Measurements from ENCODE around the gene GFOD1.
"Not testable (repeated sequence)": the region's sequence is repeated elsewhere in the genome, so short reads cannot be mapped to it uniquely, and the experiment has no call there.

Gene GFOD1

DNA sequence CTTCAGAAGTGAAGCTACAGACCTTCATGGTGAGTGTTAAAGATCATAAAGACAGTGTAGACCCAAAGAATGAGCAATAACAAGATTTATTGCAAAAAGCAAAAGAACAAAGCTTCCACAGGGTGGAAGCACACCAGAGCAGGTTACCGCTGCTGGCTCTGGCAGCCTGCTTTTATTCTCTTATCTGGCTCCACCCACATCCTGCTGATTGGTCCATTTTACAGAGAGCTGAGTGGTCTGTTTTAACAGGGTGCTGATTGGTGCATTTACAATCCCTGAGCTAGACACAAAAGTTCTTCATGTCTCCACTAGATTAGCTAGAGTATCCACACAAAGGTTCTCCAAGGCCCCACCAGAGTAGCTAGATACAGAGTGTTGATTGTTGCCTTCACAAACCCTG is 23.0 kb upstream of the GFOD1 start:
- peaks cover 21% of the 10 kb centered on the region for H3K27me3 ChIP-seq (replicated peaks; ENCODE audit: control insufficient read depth, insufficient read depth, low read length)
- not testable (repeated sequence) for H3K36me3 ChIP-seq (ENCODE audit: control insufficient read depth, insufficient read depth, low read length, severe bottlenecking); H3K9ac ChIP-seq (ENCODE audit: low read length); H3K9me3 ChIP-seq (ENCODE audit: control insufficient read depth, low read length); H3K4me3 ChIP-seq (ENCODE audit: low read length); DNase-seq (ENCODE audit: low read depth)
- H3K4me1 ChIP-seq (ENCODE audit: control insufficient read depth, insufficient read depth, low read length) = peaks cover 27% of the 10 kb centered on the region

DNA sequence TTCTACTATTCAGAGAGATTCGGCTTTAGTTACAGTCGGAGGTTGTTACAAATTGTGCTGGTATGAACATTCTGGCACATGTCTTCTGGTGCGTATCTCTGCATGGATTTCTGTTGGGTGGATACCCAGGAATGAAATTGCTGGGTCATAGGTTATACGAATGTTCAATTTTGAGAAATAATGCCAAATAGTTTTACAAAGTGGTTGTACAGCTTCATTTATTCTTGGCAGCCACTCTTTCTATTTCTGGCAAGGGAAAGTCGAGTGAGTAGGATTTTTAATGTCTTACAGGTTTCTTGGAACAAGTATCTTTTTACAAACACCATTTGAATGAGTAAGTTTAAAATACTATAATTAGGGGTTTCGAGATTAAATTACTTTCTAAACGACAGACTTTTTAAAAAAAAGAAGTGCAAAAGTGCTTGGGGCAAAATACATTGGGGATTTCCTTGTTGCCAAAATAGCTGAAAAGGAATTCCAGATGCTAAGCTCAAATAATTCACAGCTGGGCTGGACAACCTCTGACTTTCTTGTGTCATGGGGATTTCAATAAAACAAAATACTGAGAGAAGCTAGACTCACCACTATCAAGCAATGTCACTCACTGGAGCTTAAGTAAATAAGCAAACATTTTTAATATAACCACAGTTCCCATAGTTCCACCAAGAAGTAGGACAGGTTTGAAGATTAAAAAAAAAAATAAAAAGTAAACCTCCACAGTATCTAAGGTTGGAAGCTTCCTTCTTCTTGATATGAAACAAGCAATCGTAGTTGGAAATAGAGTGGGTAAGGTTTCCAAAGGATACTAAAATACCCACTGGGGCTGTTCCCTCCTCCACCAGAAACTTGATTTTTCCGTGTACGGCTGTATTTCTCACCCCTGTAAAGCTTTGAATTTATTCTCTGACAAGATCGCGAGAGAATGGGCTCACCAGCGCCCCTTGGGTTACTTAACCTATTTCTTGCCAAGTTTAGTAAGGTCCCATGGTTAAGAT is 21.6 kb upstream of the GFOD1 start:
- H3K4me1 ChIP-seq (ENCODE audit: control insufficient read depth, insufficient read depth, low read length) = peaks cover 27% of the 10 kb centered on the region

DNA sequence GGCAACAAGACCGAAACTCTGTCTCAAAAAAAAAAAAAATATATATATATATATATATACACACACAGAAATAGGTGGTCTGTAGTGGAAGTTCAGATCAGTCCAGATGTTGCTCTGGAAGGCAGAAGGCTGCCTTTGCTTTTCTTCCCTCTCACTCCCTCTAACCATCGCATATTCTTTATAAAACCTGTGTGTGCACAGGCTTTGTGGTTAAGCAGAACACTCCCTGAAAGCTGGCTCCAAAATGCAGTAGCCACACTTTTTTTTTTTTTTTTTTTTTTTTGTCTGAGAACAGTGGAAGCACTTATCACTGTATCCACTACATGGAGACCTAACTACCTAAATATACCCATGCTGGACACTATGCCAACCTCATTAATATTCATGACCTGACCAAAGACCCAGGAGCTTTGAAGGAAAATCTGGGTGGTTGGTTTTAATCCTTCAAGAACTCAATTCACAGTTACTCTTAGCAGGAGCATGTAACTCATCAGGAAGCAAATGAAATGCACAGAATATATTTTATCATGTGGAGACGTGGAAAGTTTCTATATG is 20.0 kb upstream of the GFOD1 start:
- no peaks in the 10 kb centered on the region for H3K9me3 ChIP-seq (ENCODE audit: control insufficient read depth, low read length)
- peaks cover 3% of the 10 kb centered on the region for H3K27me3 ChIP-seq (replicated peaks; ENCODE audit: control insufficient read depth, insufficient read depth, low read length)
- no peaks in the 10 kb centered on the region for H3K36me3 ChIP-seq (ENCODE audit: control insufficient read depth, insufficient read depth, low read length, severe bottlenecking)
- H3K4me1 ChIP-seq (ENCODE audit: control insufficient read depth, insufficient read depth, low read length) = peaks cover 27% of the 10 kb centered on the region
- H3K4me3 ChIP-seq (ENCODE audit: low read length) = no peak overlapping the region
- no peak for DNase-seq (ENCODE audit: low read depth)
- no peak overlapping the region for H3K9ac ChIP-seq (ENCODE audit: low read length)

More for the DNA sequence above, 21.6 kb upstream of the GFOD1 start:
- Histone ChIP-seq H3K36me3 (ENCODE audit: control insufficient read depth, insufficient read depth, low read length, severe bottlenecking) (no peaks in the 10 kb centered on the region), H3K4me3 (ENCODE audit: low read length) (peak overlapping the region; percentile 49), H3K9me3 (ENCODE audit: control insufficient read depth, low read length) (no peaks in the 10 kb centered on the region), H3K9ac (ENCODE audit: low read length) (peak overlapping the region; percentile 42), H3K27me3 (replicated peaks; ENCODE audit: control insufficient read depth, insufficient read depth, low read length) (peaks cover 10% of the 10 kb centered on the region)
- DNase-seq (ENCODE audit: low read depth) = peak; percentile 89

DNA sequence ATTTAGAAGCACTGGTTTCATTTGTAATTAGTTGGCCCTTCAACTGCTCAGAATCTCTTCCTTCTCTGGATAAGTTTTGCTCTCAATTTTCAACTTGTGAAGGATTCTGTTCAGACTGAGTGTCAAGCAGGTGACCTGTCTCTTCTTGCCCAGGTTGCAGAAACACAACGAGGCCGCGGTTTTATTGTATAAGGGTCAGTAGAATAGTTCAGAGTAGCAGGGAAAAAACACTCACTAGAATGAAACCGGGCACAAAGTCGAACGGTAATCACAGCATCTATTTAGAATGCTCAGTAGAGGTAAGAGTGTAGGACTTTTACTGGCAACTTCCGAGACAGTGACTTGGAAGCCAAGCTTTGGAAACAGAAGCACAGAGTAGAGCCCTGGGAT is 17.9 kb upstream of the GFOD1 start:
- H3K9me3 ChIP-seq (ENCODE audit: control insufficient read depth, low read length) = no peaks in the 10 kb centered on the region
- H3K36me3 ChIP-seq (ENCODE audit: control insufficient read depth, insufficient read depth, low read length, severe bottlenecking) = no peaks in the 10 kb centered on the region
- peaks cover 3% of the 10 kb centered on the region for H3K27me3 ChIP-seq (replicated peaks; ENCODE audit: control insufficient read depth, insufficient read depth, low read length)
- H3K4me3 ChIP-seq (ENCODE audit: low read length) = no peak overlapping the region
- no peak for DNase-seq (ENCODE audit: low read depth)
- no peak overlapping the region for H3K9ac ChIP-seq (ENCODE audit: low read length)
- H3K4me1 ChIP-seq (ENCODE audit: control insufficient read depth, insufficient read depth, low read length) = peaks cover 16% of the 10 kb centered on the region

DNA sequence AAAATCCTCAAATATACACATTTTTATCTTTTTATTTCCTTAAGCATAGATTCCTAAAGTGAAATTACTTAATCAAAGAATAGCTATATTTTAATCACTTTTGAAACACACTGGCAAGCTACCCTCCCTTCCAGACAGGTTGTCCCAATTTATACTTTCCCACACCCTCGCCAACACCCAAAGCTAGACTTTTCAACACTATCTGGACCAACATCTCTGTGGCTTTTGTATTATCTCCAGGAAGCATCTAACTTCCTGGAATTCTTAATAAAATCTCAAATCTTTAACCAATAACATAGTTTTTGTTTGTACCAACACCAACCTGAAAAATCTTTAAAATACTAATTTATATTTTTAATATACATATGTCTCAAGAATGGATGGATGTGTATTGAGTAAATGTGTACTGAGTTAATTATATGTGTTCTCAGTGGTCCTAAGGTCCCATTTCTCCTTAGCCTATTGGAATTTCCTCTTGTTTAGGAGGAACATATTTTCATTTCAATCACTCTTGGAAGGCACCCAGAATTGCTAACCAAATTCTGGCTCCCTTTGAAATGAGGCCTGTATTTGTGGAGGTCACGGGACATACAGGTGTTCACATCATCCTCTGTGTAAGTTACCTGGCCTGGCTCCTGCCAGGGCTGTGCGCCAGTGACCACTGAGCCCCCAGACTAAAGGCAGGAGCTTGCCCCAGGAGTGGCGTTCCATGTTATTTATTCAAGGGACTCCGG is 17.4 kb upstream of the GFOD1 start:
- Histone ChIP-seq H3K27me3 (replicated peaks; ENCODE audit: control insufficient read depth, insufficient read depth, low read length) (peaks cover 3% of the 10 kb centered on the region), H3K4me1 (ENCODE audit: control insufficient read depth, insufficient read depth, low read length) (peaks cover 14% of the 10 kb centered on the region), H3K36me3 (ENCODE audit: control insufficient read depth, insufficient read depth, low read length, severe bottlenecking) (no peaks in the 10 kb centered on the region), H3K4me3 (ENCODE audit: low read length) (no peak overlapping the region), H3K9ac (ENCODE audit: low read length) (no peak overlapping the region), H3K9me3 (ENCODE audit: control insufficient read depth, low read length) (no peaks in the 10 kb centered on the region)
- no peak for DNase-seq (ENCODE audit: low read depth)

DNA sequence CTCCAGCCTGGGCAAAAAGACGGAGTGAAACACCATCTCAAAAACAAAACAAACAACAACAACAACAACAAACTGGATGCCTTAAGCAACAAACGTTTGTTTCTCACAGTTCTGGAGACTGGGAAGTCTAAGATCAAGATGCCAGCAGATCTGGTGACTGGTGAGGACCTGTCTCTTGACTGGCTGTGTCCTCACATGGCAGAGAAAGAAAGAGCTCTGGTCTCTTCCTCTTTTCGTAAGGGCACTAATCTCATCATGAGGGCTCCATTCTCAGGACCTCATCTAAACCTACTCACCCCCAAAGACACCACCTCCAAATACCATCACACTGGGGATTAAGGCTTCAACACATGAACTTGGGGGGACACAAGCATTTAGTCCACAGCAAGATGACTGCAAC is 13.5 kb upstream of the GFOD1 start:
- Histone ChIP-seq H3K27me3 (replicated peaks; ENCODE audit: control insufficient read depth, insufficient read depth, low read length) (no peaks in the 10 kb centered on the region), H3K36me3 (ENCODE audit: control insufficient read depth, insufficient read depth, low read length, severe bottlenecking) (no peaks in the 10 kb centered on the region), H3K4me3 (ENCODE audit: low read length) (no peak overlapping the region), H3K4me1 (ENCODE audit: control insufficient read depth, insufficient read depth, low read length) (no peaks in the 10 kb centered on the region), H3K9ac (ENCODE audit: low read length) (no peak overlapping the region), H3K9me3 (ENCODE audit: control insufficient read depth, low read length) (no peaks in the 10 kb centered on the region)
- DNase-seq (ENCODE audit: low read depth) = no peak

DNA sequence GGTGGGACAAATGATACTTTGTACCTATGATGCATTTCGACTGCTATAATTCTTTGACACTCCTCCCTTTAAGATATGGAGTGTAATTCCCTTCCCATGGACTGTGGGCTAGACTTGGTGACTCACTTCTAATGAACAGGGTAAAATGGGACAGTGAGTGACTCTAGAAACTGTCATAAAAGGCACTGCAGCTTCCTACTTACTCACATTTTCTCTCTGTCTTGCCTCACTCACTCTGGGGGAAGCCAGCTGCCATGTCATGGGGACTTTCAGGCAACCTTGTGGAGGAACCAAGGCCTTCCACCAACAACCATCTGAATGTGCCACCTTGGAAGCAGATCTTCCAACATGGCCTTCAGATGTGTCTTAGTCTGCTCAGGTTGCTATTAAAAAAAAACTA is 12.9 kb upstream of the GFOD1 start:
- H3K4me1 ChIP-seq (ENCODE audit: control insufficient read depth, insufficient read depth, low read length) = no peaks in the 10 kb centered on the region
- no peaks in the 10 kb centered on the region for H3K9me3 ChIP-seq (ENCODE audit: control insufficient read depth, low read length)
- no peak overlapping the region for H3K9ac ChIP-seq (ENCODE audit: low read length)
- DNase-seq (ENCODE audit: low read depth) = no peak
- no peaks in the 10 kb centered on the region for H3K27me3 ChIP-seq (replicated peaks; ENCODE audit: control insufficient read depth, insufficient read depth, low read length)
- no peak overlapping the region for H3K4me3 ChIP-seq (ENCODE audit: low read length)
- no peaks in the 10 kb centered on the region for H3K36me3 ChIP-seq (ENCODE audit: control insufficient read depth, insufficient read depth, low read length, severe bottlenecking)

DNA sequence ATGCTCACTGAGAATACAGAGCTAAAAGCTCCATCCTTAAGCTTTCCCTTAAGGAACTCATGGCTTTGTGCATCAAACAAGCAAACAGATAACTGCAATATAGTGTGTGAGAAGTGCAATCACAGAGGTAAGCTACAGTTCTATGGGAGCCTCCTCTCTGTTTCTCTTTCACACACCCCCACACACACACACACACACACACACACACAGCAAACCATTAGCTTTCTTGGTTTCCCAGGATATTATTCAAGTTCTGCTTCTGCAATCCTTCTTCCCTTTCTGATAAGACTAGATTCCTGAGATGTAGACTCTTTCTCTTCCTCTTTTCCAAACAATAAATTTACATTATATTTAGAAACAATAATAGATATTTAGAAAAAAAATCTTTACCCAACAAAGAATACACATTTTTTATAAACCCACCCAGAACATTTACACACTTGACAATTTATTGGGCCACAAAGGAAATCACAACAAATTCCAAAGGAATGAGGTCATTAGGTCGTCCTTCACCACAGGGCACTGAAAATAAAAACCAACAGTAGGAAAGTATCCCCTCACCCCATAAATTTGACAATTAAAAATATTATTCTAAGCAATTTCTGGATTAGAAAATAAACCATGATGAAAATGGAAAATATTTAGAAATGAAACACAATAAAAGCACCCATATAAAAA is 9.3 kb upstream of the GFOD1 start:
- Histone ChIP-seq H3K9me3 (ENCODE audit: control insufficient read depth, low read length) (no peaks in the 10 kb centered on the region), H3K4me3 (ENCODE audit: low read length) (no peak overlapping the region), H3K4me1 (ENCODE audit: control insufficient read depth, insufficient read depth, low read length) (peaks cover 3% of the 10 kb centered on the region), H3K9ac (ENCODE audit: low read length) (no peak overlapping the region), H3K36me3 (ENCODE audit: control insufficient read depth, insufficient read depth, low read length, severe bottlenecking) (no peaks in the 10 kb centered on the region), H3K27me3 (replicated peaks; ENCODE audit: control insufficient read depth, insufficient read depth, low read length) (no peaks in the 10 kb centered on the region)
- no peak for DNase-seq (ENCODE audit: low read depth)

DNA sequence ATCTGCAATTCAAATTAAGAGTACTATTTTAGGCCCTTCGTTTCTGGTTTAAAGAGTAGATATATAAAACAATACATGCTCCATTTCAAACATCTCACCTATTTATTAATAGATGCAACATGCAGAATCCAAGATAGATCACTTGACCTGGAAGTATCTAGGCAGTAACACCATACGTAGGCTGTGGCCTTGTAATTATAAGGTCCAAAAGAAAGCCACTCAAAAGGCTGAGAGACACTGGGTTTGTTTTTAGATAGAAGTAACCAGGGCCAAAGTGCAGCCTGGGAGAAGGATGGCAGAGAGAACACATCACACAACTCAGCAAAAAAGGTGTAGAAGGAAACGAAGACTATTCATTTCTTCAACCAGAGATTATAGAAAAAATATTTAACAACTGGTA is 8.4 kb upstream of the GFOD1 start:
- no peaks in the 10 kb centered on the region for H3K9me3 ChIP-seq (ENCODE audit: control insufficient read depth, low read length)
- H3K27me3 ChIP-seq (replicated peaks; ENCODE audit: control insufficient read depth, insufficient read depth, low read length) = no peaks in the 10 kb centered on the region
- no peak for DNase-seq (ENCODE audit: low read depth)
- H3K9ac ChIP-seq (ENCODE audit: low read length) = no peak overlapping the region
- no peaks in the 10 kb centered on the region for H3K36me3 ChIP-seq (ENCODE audit: control insufficient read depth, insufficient read depth, low read length, severe bottlenecking)
- peaks cover 3% of the 10 kb centered on the region for H3K4me1 ChIP-seq (ENCODE audit: control insufficient read depth, insufficient read depth, low read length)
- no peak overlapping the region for H3K4me3 ChIP-seq (ENCODE audit: low read length)

DNA sequence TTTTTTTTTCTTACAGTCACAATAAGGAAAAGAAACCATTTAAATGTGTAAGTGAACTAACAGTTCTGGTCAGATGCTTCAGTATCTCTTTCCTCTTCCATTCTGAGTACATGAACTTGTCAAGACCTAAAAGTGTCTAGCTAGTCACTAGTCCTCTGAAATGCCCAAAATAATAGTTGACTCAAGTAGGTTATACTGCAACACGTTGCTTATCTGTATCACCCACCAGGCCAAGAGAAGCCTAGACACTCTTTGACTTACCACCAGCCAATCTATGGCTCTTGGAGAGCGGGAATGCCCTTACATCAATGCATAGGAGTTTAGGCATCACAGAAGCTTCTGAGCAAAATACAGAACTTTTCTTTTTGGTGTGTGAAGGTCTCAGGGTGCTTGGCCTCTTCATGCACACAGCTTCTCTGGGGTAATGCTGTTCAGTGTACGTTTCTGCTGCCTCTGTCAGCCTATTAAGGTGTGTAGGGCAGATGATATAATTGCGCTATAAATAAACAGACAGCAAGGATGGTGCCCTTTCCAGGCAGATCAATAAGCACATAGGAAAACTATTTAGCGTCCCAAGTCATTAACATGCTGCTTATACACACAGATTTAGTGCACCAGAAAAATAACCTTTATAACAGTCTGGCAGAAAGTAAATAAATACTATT is 7.8 kb upstream of the GFOD1 start:
- Histone ChIP-seq H3K4me3 (ENCODE audit: low read length) (no peak overlapping the region), H3K9ac (ENCODE audit: low read length) (no peak overlapping the region), H3K4me1 (ENCODE audit: control insufficient read depth, insufficient read depth, low read length) (peaks cover 3% of the 10 kb centered on the region), H3K9me3 (ENCODE audit: control insufficient read depth, low read length) (no peaks in the 10 kb centered on the region), H3K36me3 (ENCODE audit: control insufficient read depth, insufficient read depth, low read length, severe bottlenecking) (no peaks in the 10 kb centered on the region), H3K27me3 (replicated peaks; ENCODE audit: control insufficient read depth, insufficient read depth, low read length) (no peaks in the 10 kb centered on the region)
- DNase-seq (ENCODE audit: low read depth) = no peak
